ENCODE results near the gene ELL2. TPM values are rescaled to one million over a fixed set of nuclear protein-coding genes. Genes with fewer than 3 reads are reported as not detected.
"Not testable (repeated sequence)": the region's sequence is repeated elsewhere in the genome, so short reads cannot be mapped to it uniquely, and the experiment has no call there.

ELL2 gene
- total and polyA plus RNA-seq, 4 donors = 12.2 to 44.1 (median 13.9) TPM

- Histone ChIP-seq H3K27me3 (ENCODE audit: control insufficient read depth, insufficient read depth, low read length) (no peaks in the 10 kb centered on the region), H3K4me3 (ENCODE audit: low read depth, low read length) (no peak overlapping the region), H3K9me3 (ENCODE audit: control insufficient read depth, insufficient read depth, low read length) (no peaks in the 10 kb centered on the region), H3K4me1 (ENCODE audit: control insufficient read depth, insufficient read depth, low read length) (peaks cover 2% of the 10 kb centered on the region), H3K27ac (ENCODE audit: low read depth, low read length) (no peak overlapping the region), H3K36me3 (ENCODE audit: control insufficient read depth, insufficient read depth, low read length) (no peaks in the 10 kb centered on the region)
- WGBS (ENCODE audit: insufficient coverage) = 100% methylated on average over 1 of the region's 5 CpGs
- DNase-seq (ENCODE audit: low read depth in 4 of 6, low spot score in 6 of 6) = no peak
These were observed 24.7 kb downstream of the ELL2 start for GRCh38 chr5:95936812-95937397.

GRCh38 chr5:95935553-95936100 is 26.0 kb downstream of the ELL2 start:
- DNase-seq (ENCODE audit: low read depth in 4 of 6, low spot score in 6 of 6) = no peak
- WGBS (ENCODE audit: insufficient coverage) = 80% methylated on average over 1 of the region's 2 CpGs
- Histone ChIP-seq H3K27me3 (ENCODE audit: control insufficient read depth, insufficient read depth, low read length) (no peaks in the 10 kb centered on the region), H3K9me3 (ENCODE audit: control insufficient read depth, insufficient read depth, low read length) (no peaks in the 10 kb centered on the region), H3K4me1 (ENCODE audit: control insufficient read depth, insufficient read depth, low read length) (peaks cover under 1% of the 10 kb centered on the region), H3K27ac (ENCODE audit: low read depth, low read length) (no peak overlapping the region), H3K36me3 (ENCODE audit: control insufficient read depth, insufficient read depth, low read length) (no peaks in the 10 kb centered on the region), H3K4me3 (ENCODE audit: low read depth, low read length) (no peak overlapping the region)

GRCh38 chr5:95934207-95934804 is 27.3 kb downstream of the ELL2 start:
- Histone ChIP-seq H3K27me3 (ENCODE audit: control insufficient read depth, insufficient read depth, low read length) (no peaks in the 10 kb centered on the region), H3K9me3 (ENCODE audit: control insufficient read depth, insufficient read depth, low read length) (no peaks in the 10 kb centered on the region), H3K36me3 (ENCODE audit: control insufficient read depth, insufficient read depth, low read length) (no peaks in the 10 kb centered on the region), H3K4me1 (ENCODE audit: control insufficient read depth, insufficient read depth, low read length) (no peaks in the 10 kb centered on the region), H3K27ac (ENCODE audit: low read depth, low read length) (no peak overlapping the region), H3K4me3 (ENCODE audit: low read depth, low read length) (no peak overlapping the region)
- no peak for DNase-seq (ENCODE audit: low read depth in 4 of 6, low spot score in 6 of 6)

GRCh38 chr5:95932941-95933340 is 28.7 kb downstream of the ELL2 start:
- H3K9me3 ChIP-seq (ENCODE audit: control insufficient read depth, insufficient read depth, low read length) = no peaks in the 10 kb centered on the region
- H3K27me3 ChIP-seq (ENCODE audit: control insufficient read depth, insufficient read depth, low read length) = no peaks in the 10 kb centered on the region
- H3K4me3 ChIP-seq (ENCODE audit: low read depth, low read length) = no peak overlapping the region
- no peaks in the 10 kb centered on the region for H3K36me3 ChIP-seq (ENCODE audit: control insufficient read depth, insufficient read depth, low read length)
- H3K27ac ChIP-seq (ENCODE audit: low read depth, low read length) = no peak overlapping the region
- DNase-seq (ENCODE audit: low read depth in 4 of 6, low spot score in 6 of 6) = no peak
- no peaks in the 10 kb centered on the region for H3K4me1 ChIP-seq (ENCODE audit: control insufficient read depth, insufficient read depth, low read length)
- no CpG with 5 or more reads among the region's 4 CpGs for WGBS (ENCODE audit: insufficient coverage)

GRCh38 chr5:95931079-95931833 is 30.4 kb downstream of the ELL2 start:
- no peak overlapping the region for H3K4me3 ChIP-seq (ENCODE audit: low read depth, low read length)
- WGBS (ENCODE audit: insufficient coverage) = no CpG with 5 or more reads among the region's 3 CpGs
- DNase-seq (ENCODE audit: low read depth in 4 of 6, low spot score in 6 of 6) = no peak
- H3K27me3 ChIP-seq (ENCODE audit: control insufficient read depth, insufficient read depth, low read length) = no peaks in the 10 kb centered on the region
- no peaks in the 10 kb centered on the region for H3K9me3 ChIP-seq (ENCODE audit: control insufficient read depth, insufficient read depth, low read length)
- H3K36me3 ChIP-seq (ENCODE audit: control insufficient read depth, insufficient read depth, low read length) = no peaks in the 10 kb centered on the region
- no peak overlapping the region for H3K27ac ChIP-seq (ENCODE audit: low read depth, low read length)
- H3K4me1 ChIP-seq (ENCODE audit: control insufficient read depth, insufficient read depth, low read length) = no peaks in the 10 kb centered on the region

GRCh38 chr5:95930141-95930930 is 31.3 kb downstream of the ELL2 start:
- no peaks in the 10 kb centered on the region for H3K36me3 ChIP-seq (ENCODE audit: control insufficient read depth, insufficient read depth, low read length)
- no peak overlapping the region for H3K4me3 ChIP-seq (ENCODE audit: low read depth, low read length)
- no CpG with 5 or more reads among the region's 4 CpGs for WGBS (ENCODE audit: insufficient coverage)
- H3K27me3 ChIP-seq (ENCODE audit: control insufficient read depth, insufficient read depth, low read length) = no peaks in the 10 kb centered on the region
- H3K9me3 ChIP-seq (ENCODE audit: control insufficient read depth, insufficient read depth, low read length) = no peaks in the 10 kb centered on the region
- no peak overlapping the region for H3K27ac ChIP-seq (ENCODE audit: low read depth, low read length)
- no peak for DNase-seq (ENCODE audit: low read depth in 4 of 6, low spot score in 6 of 6)
- no peaks in the 10 kb centered on the region for H3K4me1 ChIP-seq (ENCODE audit: control insufficient read depth, insufficient read depth, low read length)

- DNase-seq (ENCODE audit: low read depth in 4 of 6, low spot score in 6 of 6) = no peak
- Histone ChIP-seq H3K4me3 (ENCODE audit: low read depth, low read length) (no peak overlapping the region), H3K4me1 (ENCODE audit: control insufficient read depth, insufficient read depth, low read length) (no peaks in the 10 kb centered on the region), H3K36me3 (ENCODE audit: control insufficient read depth, insufficient read depth, low read length) (no peaks in the 10 kb centered on the region), H3K27ac (ENCODE audit: low read depth, low read length) (no peak overlapping the region), H3K27me3 (ENCODE audit: control insufficient read depth, insufficient read depth, low read length) (no peaks in the 10 kb centered on the region), H3K9me3 (ENCODE audit: control insufficient read depth, insufficient read depth, low read length) (no peaks in the 10 kb centered on the region)
- WGBS (ENCODE audit: insufficient coverage) = 96% methylated on average over 5 of the region's 7 CpGs
These were observed 32.9 kb downstream of the ELL2 start for GRCh38 chr5:95928724-95929253.

- DNase-seq (ENCODE audit: low read depth in 4 of 6, low spot score in 6 of 6) = no peak
- no peaks in the 10 kb centered on the region for H3K36me3 ChIP-seq (ENCODE audit: control insufficient read depth, insufficient read depth, low read length)
- H3K4me3 ChIP-seq (ENCODE audit: low read depth, low read length) = no peak overlapping the region
- WGBS (ENCODE audit: insufficient coverage) = 82% methylated on average over 5 of the region's 6 CpGs
- H3K4me1 ChIP-seq (ENCODE audit: control insufficient read depth, insufficient read depth, low read length) = no peaks in the 10 kb centered on the region
- no peaks in the 10 kb centered on the region for H3K27me3 ChIP-seq (ENCODE audit: control insufficient read depth, insufficient read depth, low read length)
- no peaks in the 10 kb centered on the region for H3K9me3 ChIP-seq (ENCODE audit: control insufficient read depth, insufficient read depth, low read length)
- H3K27ac ChIP-seq (ENCODE audit: low read depth, low read length) = no peak overlapping the region
These were observed 33.5 kb downstream of the ELL2 start for GRCh38 chr5:95927927-95928723.

- H3K4me1 ChIP-seq (ENCODE audit: control insufficient read depth, insufficient read depth, low read length); H3K9me3 ChIP-seq (ENCODE audit: control insufficient read depth, insufficient read depth, low read length); H3K27me3 ChIP-seq (ENCODE audit: control insufficient read depth, insufficient read depth, low read length); H3K36me3 ChIP-seq (ENCODE audit: control insufficient read depth, insufficient read depth, low read length); DNase-seq (ENCODE audit: low read depth in 4 of 6, low spot score in 6 of 6); H3K27ac ChIP-seq (ENCODE audit: low read depth, low read length); H3K4me3 ChIP-seq (ENCODE audit: low read depth, low read length): not testable (repeated sequence)
- no CpG with 5 or more reads among the region's 13 CpGs for WGBS (ENCODE audit: insufficient coverage)
These were observed 34.4 kb downstream of the ELL2 start for GRCh38 chr5:95927300-95927699.
